ENCODE measurements around the gene CLPSL1. TPM values are rescaled to one million over a fixed set of nuclear protein-coding genes. Genes with fewer than 3 reads are reported as not detected.
A peak's percentile ranks its signal among the peaks of the same experiment; 100 is the strongest.

The CLPSL1 gene
- total RNA-seq, 5 donors from 2014 or later (not counting 1 experiment from before 2014, with no cell fraction given) = not detected

- H3K9me3 ChIP-seq = no peaks in the 10 kb centered on the region
- WGBS (ENCODE audit: insufficient coverage) = no CpG with 5 or more reads among the region's 8 CpGs
- H3K36me3 ChIP-seq (ENCODE audit: control insufficient read depth in 2 of 2, extremely low read depth in 1 of 2, insufficient read depth in 1 of 2, low read length in 1 of 2) = no peaks in the 10 kb centered on the region
- Mint-ChIP-seq H3K4me3 (peak overlapping the region in 1 of 3 donors; percentile 45), H3K27me3 (no peaks in the 10 kb centered on the region), H3K9me3 (no peaks in the 10 kb centered on the region), H3K36me3 (no peaks in the 10 kb centered on the region), H3K27ac (peak overlapping the region; percentile 66 to 78), H3K4me1 (peaks cover 49 to 56% (median 52%) of the 10 kb centered on the region in 3 donors)
- peak; percentile 17 to 23 (median 22) for ATAC-seq (replicated peaks in 1 of 4)
- H3K27me3 ChIP-seq (replicated peaks in 1 of 2; ENCODE audit: control insufficient read depth in 2 of 2, extremely low read depth in 1 of 2, insufficient read depth in 2 of 2, low read length in 1 of 2) = no peaks in the 10 kb centered on the region
- CTCF ChIA-PET = interaction anchor here (0.5 to 3.5 kb wide), 44 partner anchors 9 to 1016 kb away, joined by 3 to 51 read pairs (median 4); no protein-coding TSS in a partner anchor
- peak overlapping the region; percentile 31 for H3K27ac ChIP-seq (ENCODE audit: low read length)
- POLR2A ChIA-PET = interaction anchor here (0.6 to 1.3 kb wide), 4 partner anchors 54 to 145 kb away, joined by 3 to 7 read pairs (median 3); no protein-coding TSS in a partner anchor
- no peak overlapping the region for H3K4me3 ChIP-seq (ENCODE audit: control insufficient read depth in 1 of 2, extremely low read depth in 1 of 2, low read length in 1 of 2)
- peaks cover 15 to 58% of the 10 kb centered on the region in 2 experiments for H3K4me1 ChIP-seq (ENCODE audit: control insufficient read depth in 1 of 2, extremely low read depth in 1 of 2, insufficient read depth in 2 of 2, low read length in 2 of 2)
- DNase-seq = peak; percentile 59 to 92 (median 82)
Measured at GRCh38 chr6:35736253-35736894, 44.4 kb upstream of the CLPSL1 start.

GRCh38 chr6:35736982-35737412, 43.8 kb upstream of the CLPSL1 start, which contains the start of gene ARMC12:
TSS of gene ARMC12 (plus strand) at chr6:35737032. CDS start at chr6:35737109, 77 bp downstream.
- Mint-ChIP-seq H3K36me3 (no peaks in the 10 kb centered on the region), H3K27ac (peak within 1 kb of the TSS; percentile 79 to 90), H3K4me3 (peak within 1 kb of the TSS in 1 of 3 donors; percentile 60), H3K9me3 (no peaks in the 10 kb centered on the region), H3K27me3 (no peaks in the 10 kb centered on the region), H3K4me1 (peaks cover 49 to 55% (median 52%) of the 10 kb centered on the region in 3 donors)
- no peaks in the 10 kb centered on the region for H3K9me3 ChIP-seq
- peak within 1 kb of the TSS; percentile 31 for H3K27ac ChIP-seq (ENCODE audit: low read length)
- 99% methylated on average over 8 of the region's 10 CpGs for WGBS (ENCODE audit: insufficient coverage)
- H3K4me3 ChIP-seq (ENCODE audit: control insufficient read depth in 1 of 2, extremely low read depth in 1 of 2, low read length in 1 of 2) = no peak within 1 kb of the TSS
- ChIA-PET CTCF (interaction anchor here (0.5 to 3.5 kb wide), 53 partner anchors 9 to 1015 kb away, joined by 3 to 51 read pairs (median 4); partner anchors contain the start of gene FKBP5 (in 1 of the 2)), POLR2A (interaction anchor here (0.6 to 1.3 kb wide), 3 partner anchors 54 to 146 kb away, joined by 3 to 7 read pairs (median 3); no protein-coding TSS in a partner anchor)
- H3K27me3 ChIP-seq (replicated peaks in 1 of 2; ENCODE audit: control insufficient read depth in 2 of 2, extremely low read depth in 1 of 2, insufficient read depth in 2 of 2, low read length in 1 of 2) = no peaks in the 10 kb centered on the region
- no peak for ATAC-seq (replicated peaks in 1 of 4)
- H3K4me1 ChIP-seq (ENCODE audit: control insufficient read depth in 1 of 2, extremely low read depth in 1 of 2, insufficient read depth in 2 of 2, low read length in 2 of 2) = peaks cover 15 to 55% of the 10 kb centered on the region in 2 experiments
- no peak for DNase-seq
- H3K36me3 ChIP-seq (ENCODE audit: control insufficient read depth in 2 of 2, extremely low read depth in 1 of 2, insufficient read depth in 1 of 2, low read length in 1 of 2) = no peaks in the 10 kb centered on the region

DNA sequence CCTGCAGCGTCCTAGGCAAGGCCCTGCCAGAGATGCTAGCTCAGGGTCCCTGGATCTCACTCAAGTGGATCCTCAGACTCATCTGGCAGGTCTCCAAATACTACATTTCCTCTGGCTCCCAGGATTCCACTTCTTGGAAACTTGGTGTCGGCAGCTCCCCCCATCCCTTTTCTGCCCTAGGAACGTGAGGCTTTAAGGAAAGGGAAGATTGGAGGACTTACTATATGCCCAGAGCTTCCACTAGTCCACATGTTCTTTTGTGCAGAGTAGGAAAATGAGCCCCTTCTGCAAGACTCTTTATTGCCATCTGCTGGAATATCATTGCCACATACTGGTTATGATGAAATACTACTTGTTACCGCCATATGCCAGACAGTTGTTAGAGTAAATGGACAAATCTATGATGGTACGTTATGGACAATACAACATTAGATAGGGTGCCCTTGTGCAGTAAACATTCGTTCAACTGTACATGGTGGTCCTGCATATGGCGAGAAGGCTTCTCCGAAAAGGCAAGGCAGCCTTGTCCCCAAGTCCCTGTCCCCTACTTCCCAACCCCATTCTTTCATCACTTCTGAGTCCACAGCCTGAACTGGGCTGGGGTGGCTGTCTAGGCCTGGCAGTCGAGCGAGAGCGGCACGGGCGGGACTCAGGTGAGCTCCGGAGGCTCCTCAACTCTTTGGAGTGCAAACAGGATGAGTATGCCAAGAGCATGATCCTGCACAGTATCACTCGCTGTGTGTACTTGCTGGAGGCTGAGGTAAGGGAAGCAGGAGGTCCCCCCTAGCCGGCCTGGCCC, 43.2 kb upstream of the CLPSL1 start:
- peak; percentile 67 to 73 (median 70) for ATAC-seq (replicated peaks in 1 of 4)
- H3K4me1 ChIP-seq (ENCODE audit: control insufficient read depth in 1 of 2, extremely low read depth in 1 of 2, insufficient read depth in 2 of 2, low read length in 2 of 2) = peaks cover 15 to 49% of the 10 kb centered on the region in 2 experiments
- H3K27ac Mint-ChIP-seq = peak overlapping the region; percentile 79 to 90
- no peaks in the 10 kb centered on the region for H3K36me3 Mint-ChIP-seq
- H3K36me3 ChIP-seq (ENCODE audit: control insufficient read depth in 2 of 2, extremely low read depth in 1 of 2, insufficient read depth in 1 of 2, low read length in 1 of 2) = no peaks in the 10 kb centered on the region
- CTCF ChIA-PET = interaction anchor here (0.6 to 2.7 kb wide), 31 partner anchors 10 to 434 kb away, joined by 3 to 51 read pairs (median 4); partner anchors contain the start of gene FKBP5 (in 1 of the 2)
- no peaks in the 10 kb centered on the region for H3K27me3 ChIP-seq (replicated peaks in 1 of 2; ENCODE audit: control insufficient read depth in 2 of 2, extremely low read depth in 1 of 2, insufficient read depth in 2 of 2, low read length in 1 of 2)
- H3K27me3 Mint-ChIP-seq = peaks cover 0 to 2% of the 10 kb centered on the region in 2 donors
- peak in 3 of 35 experiments; percentile 42 to 80 (median 46) for DNase-seq
- POLR2A ChIA-PET = interaction anchor here in 1 of 2 donors (1.3 kb wide), 1 partner anchor 136 kb away, joined by 3 read pairs; no protein-coding TSS in a partner anchor
- no peak overlapping the region for H3K27ac ChIP-seq (ENCODE audit: low read length)
- whole genome bisulfite sequencing (ENCODE audit: insufficient coverage) = 78% methylated on average over 10 of the region's 16 CpGs
- H3K4me3 Mint-ChIP-seq = peak overlapping the region in 1 of 3 donors; percentile 60
- H3K9me3 Mint-ChIP-seq = no peaks in the 10 kb centered on the region
- H3K4me3 ChIP-seq (ENCODE audit: control insufficient read depth in 1 of 2, extremely low read depth in 1 of 2, low read length in 1 of 2) = no peak overlapping the region
- no peaks in the 10 kb centered on the region for H3K9me3 ChIP-seq
- H3K4me1 Mint-ChIP-seq = peaks cover 43 to 49% (median 46%) of the 10 kb centered on the region in 3 donors

DNA sequence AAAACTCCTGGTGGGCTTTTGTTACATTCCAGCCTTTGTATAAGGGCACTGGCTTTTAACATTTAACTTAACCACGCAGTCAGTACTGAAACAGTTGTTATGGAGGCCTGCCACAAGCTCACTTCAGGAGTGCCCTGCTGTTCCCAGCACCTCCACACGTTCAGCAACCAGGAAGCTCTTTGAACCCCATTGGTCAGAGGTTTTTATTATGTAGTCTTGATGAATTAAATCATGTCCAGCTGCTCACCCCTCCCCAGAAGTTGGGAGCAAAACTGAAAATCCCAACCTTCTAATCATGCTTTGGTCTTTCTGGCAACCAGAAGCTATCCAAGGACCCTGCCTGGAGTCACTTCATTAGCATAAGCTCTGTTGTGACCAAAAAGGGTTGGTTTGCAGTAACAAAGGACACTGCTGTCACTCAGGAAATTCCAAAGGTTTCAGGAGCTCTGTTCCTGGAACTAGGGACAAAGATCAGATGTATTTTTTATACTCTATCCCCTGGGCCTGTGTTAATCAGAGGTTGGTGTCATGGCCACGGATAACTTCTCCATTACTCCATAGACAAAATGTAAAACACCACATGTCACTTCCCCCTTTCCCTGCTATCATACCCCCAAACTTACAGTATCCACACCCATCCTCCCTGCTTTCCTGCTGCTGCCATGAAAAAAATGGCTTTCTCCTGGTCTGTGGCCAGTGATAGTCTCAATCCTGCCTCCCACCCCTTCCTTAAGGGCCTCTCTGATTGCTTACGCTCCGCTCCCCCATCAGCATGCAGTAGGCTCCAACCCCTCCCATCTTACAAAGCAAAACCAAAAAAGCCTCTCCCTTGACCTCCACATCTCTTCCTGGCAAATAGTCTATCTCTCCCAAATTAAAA, 40.9 kb upstream of the CLPSL1 start:
- no peak overlapping the region for H3K27ac Mint-ChIP-seq
- Histone ChIP-seq H3K4me1 (ENCODE audit: control insufficient read depth in 1 of 2, extremely low read depth in 1 of 2, insufficient read depth in 2 of 2, low read length in 2 of 2) (peaks cover 4 to 29% of the 10 kb centered on the region in 2 experiments), H3K27ac (ENCODE audit: low read length) (no peak overlapping the region), H3K36me3 (ENCODE audit: control insufficient read depth in 2 of 2, extremely low read depth in 1 of 2, insufficient read depth in 1 of 2, low read length in 1 of 2) (no peaks in the 10 kb centered on the region), H3K9me3 (no peaks in the 10 kb centered on the region), H3K4me3 (ENCODE audit: control insufficient read depth in 1 of 2, extremely low read depth in 1 of 2, low read length in 1 of 2) (no peak overlapping the region), H3K27me3 (replicated peaks in 1 of 2; ENCODE audit: control insufficient read depth in 2 of 2, extremely low read depth in 1 of 2, insufficient read depth in 2 of 2, low read length in 1 of 2) (no peaks in the 10 kb centered on the region)
- H3K9me3 Mint-ChIP-seq = no peaks in the 10 kb centered on the region
- ChIA-PET POLR2A (interaction anchor here (0.6 to 0.7 kb wide), 2 partner anchors 10 to 307 kb away, joined by 4 to 7 read pairs; no protein-coding TSS in a partner anchor), CTCF (interaction anchor here in 1 of 2 donors (0.6 to 1.6 kb wide), 5 partner anchors 34 to 217 kb away, joined by 3 to 4 read pairs (median 3); no protein-coding TSS in a partner anchor)
- H3K36me3 Mint-ChIP-seq = no peaks in the 10 kb centered on the region
- ATAC-seq (replicated peaks in 1 of 4) (no peak), DNase-seq (no peak)
- peaks cover 27 to 29% (median 29%) of the 10 kb centered on the region in 3 donors for H3K4me1 Mint-ChIP-seq
- 100% methylated on average over 1 of the region's 5 CpGs for WGBS (ENCODE audit: insufficient coverage)
- H3K4me3 Mint-ChIP-seq = no peak overlapping the region
- peaks cover 0 to 2% of the 10 kb centered on the region in 2 donors for H3K27me3 Mint-ChIP-seq

DNA sequence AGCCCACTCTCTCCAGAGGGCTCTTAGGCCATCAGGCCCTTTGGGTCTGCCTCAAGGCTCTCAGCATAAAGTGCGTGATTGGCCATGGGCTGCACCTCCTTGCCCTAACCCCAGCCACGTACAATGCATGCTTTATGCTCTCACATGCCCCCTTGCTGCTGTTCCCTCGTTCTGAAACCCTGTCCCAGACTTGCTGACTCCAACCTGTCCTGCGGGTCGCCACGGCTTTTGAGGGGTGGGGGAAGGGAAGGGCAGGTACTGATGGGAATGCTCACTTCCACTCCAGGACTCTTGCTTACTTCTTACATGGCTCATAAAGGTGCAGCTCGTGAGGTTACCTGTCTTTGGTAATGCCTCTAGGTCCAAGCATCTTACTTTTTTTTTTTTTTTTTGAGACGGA, 38.0 kb upstream of the CLPSL1 start:
- Mint-ChIP-seq H3K27me3 (peaks cover 0 to 2% of the 10 kb centered on the region in 2 donors), H3K27ac (peak overlapping the region in 1 of 2 donors; percentile 43), H3K4me1 (peaks cover under 1% of the 10 kb centered on the region in 3 donors), H3K4me3 (no peak overlapping the region), H3K36me3 (peaks cover 4% of the 10 kb centered on the region), H3K9me3 (peaks cover 0 to 6% (median 4%) of the 10 kb centered on the region in 3 donors)
- Histone ChIP-seq H3K9me3 (no peaks in the 10 kb centered on the region), H3K36me3 (ENCODE audit: control insufficient read depth in 2 of 2, extremely low read depth in 1 of 2, insufficient read depth in 1 of 2, low read length in 1 of 2) (no peaks in the 10 kb centered on the region), H3K27me3 (replicated peaks in 1 of 2; ENCODE audit: control insufficient read depth in 2 of 2, extremely low read depth in 1 of 2, insufficient read depth in 2 of 2, low read length in 1 of 2) (no peaks in the 10 kb centered on the region), H3K27ac (ENCODE audit: low read length) (no peak overlapping the region), H3K4me3 (ENCODE audit: control insufficient read depth in 1 of 2, extremely low read depth in 1 of 2, low read length in 1 of 2) (no peak overlapping the region), H3K4me1 (ENCODE audit: control insufficient read depth in 1 of 2, extremely low read depth in 1 of 2, insufficient read depth in 2 of 2, low read length in 2 of 2) (peaks cover 0 to 1% of the 10 kb centered on the region in 2 experiments)
- ChIA-PET CTCF (no interaction called here), POLR2A (no interaction called here)
- DNase-seq (no peak), ATAC-seq (replicated peaks in 1 of 4) (no peak)
- WGBS (ENCODE audit: insufficient coverage) = 100% methylated on average over 2 of the region's 8 CpGs

Measured in T-cell (primary cell).